ENCODE results near the gene FAM43A.

- no peak for TF ChIP-seq CTCF (IDR thresholded peaks at IDR 0.05; ENCODE audit: control extremely low read depth in 1 of 3, insufficient read depth in 1 of 3, low read depth in 1 of 3, low read length in 3 of 3)
- TF ChIP-seq TAF1 (IDR thresholded peaks at IDR 0.05; ENCODE audit: low read depth, low read length) = no peak
- no peak for TF ChIP-seq POLR2A (IDR thresholded peaks at IDR 0.05; ENCODE audit: control extremely low read depth in 1 of 2, low read depth in 2 of 2, low read length in 2 of 2)
- no peak for TF ChIP-seq TEAD4 (IDR thresholded peaks at IDR 0.05; ENCODE audit: low read depth, low read length)
- no peak for TF ChIP-seq EGR1 (IDR thresholded peaks at IDR 0.05; ENCODE audit: borderline replicate concordance, low read depth, low read length)
- TF ChIP-seq NRF1 (IDR thresholded peaks at IDR 0.05; ENCODE audit: low read depth, low read length) = no peak
These were observed 29.5 kb downstream of the FAM43A start for GRCh38 chr3:194715022-194715800.
